ENCODE results near the gene AUTS2. TPM values are rescaled to one million over a fixed set of nuclear protein-coding genes. Genes with fewer than 3 reads are reported as not detected.

Gene AUTS2
- total RNA-seq, 1 donor from 2014 or later, result 80.6 TPM

DNA sequence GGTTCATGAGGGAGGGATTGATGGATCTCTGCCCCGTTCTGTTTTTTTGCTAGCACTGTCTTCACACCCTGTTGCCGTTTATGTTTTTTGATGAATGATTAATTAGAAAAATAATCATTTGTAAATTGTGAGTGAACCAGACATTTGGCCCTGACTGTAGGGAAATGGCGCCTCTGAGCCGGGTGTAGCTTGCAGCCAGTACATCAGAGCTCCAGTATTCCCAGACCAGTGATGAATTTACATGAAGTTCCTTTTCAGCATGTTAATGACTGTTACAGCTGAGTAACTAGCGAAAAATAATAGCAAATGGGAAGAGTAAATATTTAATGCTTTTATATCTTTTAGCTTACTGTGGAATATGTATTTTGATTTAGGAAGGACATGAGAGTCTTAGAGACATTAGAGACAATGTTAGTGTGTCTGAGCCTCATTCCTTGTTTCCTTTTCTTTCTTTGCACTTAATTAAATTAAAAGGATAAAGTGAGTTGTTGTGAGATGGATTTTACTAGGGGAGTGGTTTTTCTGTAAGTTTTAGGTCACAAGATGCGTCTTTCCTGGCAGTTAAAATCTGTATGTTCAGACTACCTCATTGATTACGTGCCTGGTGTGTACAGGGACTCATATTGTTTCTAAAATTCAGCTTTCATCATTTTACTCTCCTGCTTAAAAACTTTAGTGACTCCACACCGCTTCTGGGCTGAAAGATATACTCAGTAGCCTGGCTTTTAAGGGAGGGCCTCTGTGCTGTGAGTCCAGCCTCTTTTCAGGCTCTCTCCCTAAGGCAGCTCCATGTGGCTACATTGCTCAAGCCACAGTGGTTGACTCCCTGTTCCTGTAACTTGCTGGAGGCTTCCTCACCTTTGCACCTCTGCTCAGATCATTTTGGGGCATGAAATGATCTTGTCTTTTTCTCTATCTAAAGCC lies 86.4 kb downstream of the AUTS2 start:
- Mint-ChIP-seq H3K4me3 (ENCODE audit: unreplicated experiment) (no peak overlapping the region), H3K4me1 (ENCODE audit: unreplicated experiment) (peaks cover 8% of the 10 kb centered on the region), H3K27me3 (ENCODE audit: unreplicated experiment) (no peaks in the 10 kb centered on the region), H3K36me3 (ENCODE audit: unreplicated experiment) (no peaks in the 10 kb centered on the region), H3K9me3 (ENCODE audit: unreplicated experiment) (no peaks in the 10 kb centered on the region), H3K27ac (ENCODE audit: unreplicated experiment) (no peak overlapping the region)
- TF ChIP-seq CTCF (IDR thresholded peaks at IDR 0.05), result no peak
- DNase-seq (ENCODE audit: extremely low spot score, unreplicated experiment), result no peak

- no peak for DNase-seq (ENCODE audit: extremely low spot score, unreplicated experiment)
- no peak overlapping the region for H3K4me3 Mint-ChIP-seq (ENCODE audit: unreplicated experiment)
- H3K4me1 Mint-ChIP-seq (ENCODE audit: unreplicated experiment), result peaks cover 8% of the 10 kb centered on the region
- TF ChIP-seq CTCF (IDR thresholded peaks at IDR 0.05), result no peak
- no peaks in the 10 kb centered on the region for H3K9me3 Mint-ChIP-seq (ENCODE audit: unreplicated experiment)
- H3K36me3 Mint-ChIP-seq (ENCODE audit: unreplicated experiment), result no peaks in the 10 kb centered on the region
- H3K27me3 Mint-ChIP-seq (ENCODE audit: unreplicated experiment), result no peaks in the 10 kb centered on the region
- H3K27ac Mint-ChIP-seq (ENCODE audit: unreplicated experiment), result no peak overlapping the region
Observed at GRCh38 chr7:69685293-69685631, 87.0 kb downstream of the AUTS2 start.

DNA sequence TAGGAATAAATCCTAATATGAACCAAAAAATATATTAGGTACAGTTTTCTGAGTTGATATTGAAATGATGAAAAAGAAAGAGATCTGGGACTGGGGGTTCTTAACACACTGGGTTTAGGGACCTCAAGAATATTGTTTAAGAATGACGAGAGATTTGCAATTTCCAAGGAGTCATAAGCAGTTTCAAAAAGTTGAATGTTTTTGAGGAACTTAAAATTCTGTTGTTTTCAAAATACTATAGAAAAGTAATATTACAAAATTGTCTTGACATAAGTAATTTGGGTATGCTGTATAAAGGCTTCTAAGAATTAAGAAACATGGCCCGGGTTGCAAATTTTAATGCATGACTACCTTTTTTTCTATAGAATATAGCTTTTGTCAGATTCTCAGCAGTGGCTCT lies 88.1 kb downstream of the AUTS2 start:
- no peaks in the 10 kb centered on the region for H3K9me3 Mint-ChIP-seq (ENCODE audit: unreplicated experiment)
- H3K4me3 Mint-ChIP-seq (ENCODE audit: unreplicated experiment), result no peak overlapping the region
- H3K27ac Mint-ChIP-seq (ENCODE audit: unreplicated experiment), result no peak overlapping the region
- H3K36me3 Mint-ChIP-seq (ENCODE audit: unreplicated experiment), result peaks cover 1% of the 10 kb centered on the region
- TF ChIP-seq CTCF (IDR thresholded peaks at IDR 0.05), result no peak
- no peak for DNase-seq (ENCODE audit: extremely low spot score, unreplicated experiment)
- H3K27me3 Mint-ChIP-seq (ENCODE audit: unreplicated experiment), result no peaks in the 10 kb centered on the region
- peaks cover 8% of the 10 kb centered on the region for H3K4me1 Mint-ChIP-seq (ENCODE audit: unreplicated experiment)

DNA sequence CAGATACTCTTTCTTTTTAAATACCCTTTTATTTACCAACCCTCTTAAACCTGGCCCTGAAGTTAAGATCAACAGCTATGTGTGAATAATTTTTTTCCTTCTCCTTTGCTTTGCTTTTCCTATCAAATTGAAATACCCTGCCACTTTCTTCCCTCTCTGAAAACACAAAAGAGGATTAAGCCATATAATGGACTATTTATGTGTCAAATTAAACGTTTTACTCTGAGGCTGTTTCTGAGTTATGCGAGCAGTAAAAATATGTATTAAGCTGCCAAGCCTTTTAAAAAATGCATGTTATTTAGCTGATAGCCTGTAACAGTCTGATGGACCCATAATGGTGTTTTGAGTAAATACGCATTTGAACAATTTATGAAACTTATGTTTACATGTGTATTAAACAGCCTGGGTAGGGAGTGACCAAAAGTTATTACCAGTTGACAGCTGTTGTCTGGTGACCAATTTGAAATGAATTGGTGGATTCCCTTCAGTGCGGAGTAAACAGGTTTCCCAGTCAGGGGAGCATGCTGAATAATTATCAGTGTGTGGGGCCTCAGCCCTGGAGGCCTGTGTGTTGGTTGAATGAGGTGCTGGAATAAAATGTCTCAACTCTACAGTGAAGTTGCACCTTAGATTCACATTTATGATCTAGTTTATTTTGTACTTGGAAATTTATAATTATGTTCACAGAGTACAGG lies 89.6 kb downstream of the AUTS2 start:
- TF ChIP-seq CTCF (IDR thresholded peaks at IDR 0.05), result no peak
- no peak overlapping the region for H3K27ac Mint-ChIP-seq (ENCODE audit: unreplicated experiment)
- peaks cover 8% of the 10 kb centered on the region for H3K4me1 Mint-ChIP-seq (ENCODE audit: unreplicated experiment)
- H3K36me3 Mint-ChIP-seq (ENCODE audit: unreplicated experiment), result peaks cover 7% of the 10 kb centered on the region
- H3K9me3 Mint-ChIP-seq (ENCODE audit: unreplicated experiment), result no peaks in the 10 kb centered on the region
- DNase-seq (ENCODE audit: extremely low spot score, unreplicated experiment), result no peak
- H3K4me3 Mint-ChIP-seq (ENCODE audit: unreplicated experiment), result no peak overlapping the region
- no peaks in the 10 kb centered on the region for H3K27me3 Mint-ChIP-seq (ENCODE audit: unreplicated experiment)

DNA sequence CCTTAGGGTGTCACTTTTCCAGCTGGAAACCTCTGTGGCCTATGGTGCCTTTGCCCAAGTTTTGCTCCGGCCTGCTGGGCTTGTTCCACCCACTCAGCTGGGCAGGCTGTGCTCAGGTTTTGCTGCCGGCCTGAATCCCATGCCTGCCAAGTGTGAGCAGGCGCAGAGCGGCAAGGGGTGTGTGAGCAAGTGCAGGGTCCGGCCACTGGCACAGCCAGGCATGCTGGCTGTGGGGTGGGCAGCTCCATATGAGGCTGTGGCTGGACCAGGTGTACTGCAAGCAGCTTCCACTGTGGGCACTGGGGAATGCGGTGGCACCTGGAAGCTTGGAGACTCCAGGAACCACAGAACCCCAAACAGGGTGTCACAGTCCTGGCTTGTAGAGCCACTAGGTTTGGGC lies 92.1 kb downstream of the AUTS2 start:
- Mint-ChIP-seq H3K27me3 (ENCODE audit: unreplicated experiment) (no peaks in the 10 kb centered on the region), H3K4me3 (ENCODE audit: unreplicated experiment) (no peak overlapping the region)
- TF ChIP-seq CTCF (IDR thresholded peaks at IDR 0.05), result no peak

More for the DNA sequence above, 92.1 kb downstream of the AUTS2 start:
- Mint-ChIP-seq H3K27ac (ENCODE audit: unreplicated experiment) (no peak overlapping the region), H3K9me3 (ENCODE audit: unreplicated experiment) (no peaks in the 10 kb centered on the region), H3K36me3 (ENCODE audit: unreplicated experiment) (peaks cover 7% of the 10 kb centered on the region), H3K4me1 (ENCODE audit: unreplicated experiment) (peaks cover 4% of the 10 kb centered on the region)
- DNase-seq (ENCODE audit: extremely low spot score, unreplicated experiment), result no peak
